ENCODE measurements around the gene NPAS2.

- no peak for TF ChIP-seq CTCF (IDR thresholded peaks at IDR 0.05)
- TF ChIP-seq POLR2A (IDR thresholded peaks at IDR 0.05) = no peak
Observed at GRCh38 chr2:100921685-100922161, 101.8 kb downstream of the NPAS2 start.

All from adrenal gland (tissue), 5 donors.